OCI-LY1 (cell line): ENCODE data around the gene VWCE.

Experiments used
- H2AFZ ChIP-seq: fragments of 200-600 bp; sonication (generic), shearing (Covaris generic); 2 replicates; pipeline ENCODE4 v1.6.0; 2014; ENCODE audit warnings: antibody characterized with exemption, mild to moderate bottlenecking, low read length
- H3F3A ChIP-seq: fragments of 200-600 bp; sonication (generic), shearing (Covaris generic); 2 replicates; pipeline ENCODE4 v1.6.0; 2014; ENCODE audit warnings: mild to moderate bottlenecking, antibody characterized with exemption, low read length, moderate library complexity; ENCODE audit not compliant: insufficient read depth
- H3K27ac ChIP-seq: fragments of 200-600 bp; sonication (generic); 2 replicates; pipeline ENCODE4 v1.5.1; 2014; ENCODE audit warnings: low read length, mixed run types, mild to moderate bottlenecking, low read depth; ENCODE audit not compliant: poor library complexity, severe bottlenecking
- H3K27me3 ChIP-seq: fragments of 200-600 bp; sonication (generic); 2 replicates; pipeline ENCODE4 v1.6.0; 2014; ENCODE audit warnings: antibody characterized with exemption, mild to moderate bottlenecking, low read length, moderate library complexity; ENCODE audit not compliant: insufficient read depth
- H3K36me3 ChIP-seq: fragments of 200-600 bp; sonication (generic); 2 replicates; pipeline ENCODE4 v1.6.1; 2014; ENCODE audit warnings: mild to moderate bottlenecking, antibody characterized with exemption, low read length, moderate library complexity, mixed read lengths; ENCODE audit not compliant: insufficient read depth
- H3K4me1 ChIP-seq: fragments of 200-600 bp; sonication (generic); 2 replicates; pipeline ENCODE4 v1.5.1; 2014; ENCODE audit warnings: mild to moderate bottlenecking, low read length, moderate library complexity; ENCODE audit not compliant: insufficient read depth, severe bottlenecking
- H3K4me2 ChIP-seq: fragments of 200-600 bp; sonication (generic), shearing (Covaris generic); 2 replicates; pipeline ENCODE4 v1.6.1; 2014; ENCODE audit warnings: low read length
- H3K4me3 ChIP-seq: fragments of 200-600 bp; sonication (generic); 2 replicates; pipeline ENCODE4 v1.5.1; 2014; ENCODE audit warnings: low read length, low read depth, mild to moderate bottlenecking, mixed read lengths; ENCODE audit not compliant: poor library complexity, severe bottlenecking
- H3K79me2 ChIP-seq: fragments of 200-600 bp; shearing (Covaris generic); 2 replicates; pipeline ENCODE4 v1.6.1; 2016; ENCODE audit warnings: mixed run types, low read length, mixed read lengths; ENCODE audit not compliant: insufficient read depth
- H3K9ac ChIP-seq: fragments of 200-600 bp; sonication (generic), shearing (Covaris generic); 2 replicates; pipeline ENCODE4 v1.6.1; 2014; ENCODE audit warnings: mild to moderate bottlenecking, low read length, mixed read lengths
- H3K9me2 ChIP-seq: fragments of 200-600 bp; sonication (generic), shearing (Covaris generic); 2 replicates; pipeline ENCODE4 v1.6.1; 2014; ENCODE audit warnings: low read depth, mild to moderate bottlenecking, low read length, mixed read lengths
- H3K9me3 ChIP-seq: fragments of 200-600 bp; shearing (Covaris generic); 2 replicates; pipeline ENCODE4 v1.6.1; 2014; ENCODE audit warnings: low read length, mixed read lengths
- H4K20me1 ChIP-seq: fragments of 200-600 bp; sonication (generic), shearing (Covaris generic); 2 replicates; pipeline ENCODE4 v1.6.0; 2016; ENCODE audit warnings: mild to moderate bottlenecking, low read length; ENCODE audit not compliant: insufficient read depth
- EZH2 ChIP-seq: fragments of 200-600 bp; sonication (generic), shearing (Covaris generic); IDR thresholded peaks from 2 replicates; pipeline ENCODE4 v1.8.0; 2017; ENCODE audit warnings: borderline replicate concordance, mixed run types, mild to moderate bottlenecking, antibody characterized with exemption, low read length, moderate library complexity, mixed read lengths
- TF ChIP-seq, protein P1 (sequence below): fragments of 200-600 bp; sonication (generic), shearing (Covaris generic); IDR thresholded peaks from 2 replicates; pipeline ENCODE4 v1.5.1; 2017; ENCODE audit warnings: mild to moderate bottlenecking, antibody characterized with exemption, low read length, moderate library complexity, mixed read lengths

Gene VWCE

DNA sequence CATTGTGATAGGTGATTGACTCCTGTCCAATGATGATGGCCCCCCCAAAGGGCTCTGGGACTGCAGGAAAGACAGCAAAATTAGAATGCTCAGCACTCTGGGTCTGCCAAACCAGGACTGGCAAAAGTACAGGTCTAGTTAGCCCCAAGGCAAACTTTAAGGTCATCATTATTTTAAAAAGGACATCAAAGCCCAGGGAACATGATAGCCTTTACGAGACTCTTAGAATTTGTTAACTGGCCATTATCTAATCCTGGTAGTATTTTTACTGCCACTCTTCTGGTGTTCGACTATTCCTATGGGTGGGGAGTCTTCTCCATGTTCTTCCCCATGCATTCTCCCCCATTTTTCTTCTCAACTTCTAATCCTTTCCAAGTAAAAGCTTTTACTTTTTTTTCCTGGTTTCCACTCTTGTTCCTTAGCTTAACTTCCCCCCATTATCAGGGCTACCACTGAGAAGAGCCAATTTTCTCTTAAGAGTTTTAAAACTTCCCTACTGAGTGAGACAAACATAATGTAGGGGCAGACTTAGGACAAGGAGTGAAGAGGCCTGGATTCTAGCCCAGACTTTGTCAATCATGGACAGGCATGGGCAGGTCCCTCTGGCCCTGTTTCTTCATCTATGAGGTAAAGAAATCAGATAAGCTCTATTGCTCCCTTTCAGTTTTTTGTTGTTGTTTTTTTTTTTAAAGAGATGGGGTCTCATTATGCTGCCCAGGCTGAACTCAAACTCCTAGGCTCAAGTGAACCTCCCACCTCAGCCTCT is 30.7 kb upstream of the VWCE start:
- Histone ChIP-seq H3K36me3 (peaks cover 93% of the 10 kb centered on the region), H4K20me1 (no peaks in the 10 kb centered on the region)

DNA sequence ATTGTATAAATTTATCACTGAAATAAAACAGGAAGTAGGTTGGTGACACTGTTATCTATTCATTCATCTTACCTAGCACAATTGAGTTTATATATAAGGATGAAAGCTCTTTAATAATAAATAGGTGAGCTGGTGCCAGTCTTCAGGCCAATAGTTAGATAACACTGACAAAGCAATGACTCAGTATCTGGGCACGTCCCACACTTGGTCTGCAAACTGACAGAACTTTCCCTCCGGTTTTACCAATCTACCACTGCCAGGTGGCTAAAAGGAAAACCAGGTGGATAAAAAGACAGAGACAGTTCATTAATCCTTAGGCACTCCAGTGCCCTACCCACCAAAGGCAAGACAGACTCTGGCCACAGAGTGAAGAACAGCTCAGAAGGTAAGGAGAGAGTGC is 20.1 kb upstream of the VWCE start:
- Histone ChIP-seq H3K4me3 (no peak overlapping the region), H3K9me3 (no peaks in the 10 kb centered on the region), H3K4me1 (no peaks in the 10 kb centered on the region), H3K9ac (no peak overlapping the region), H3K9me2 (no peaks in the 10 kb centered on the region), H3K36me3 (peaks cover 91% of the 10 kb centered on the region), H3F3A (no peaks in the 10 kb centered on the region), H3K27me3 (no peaks in the 10 kb centered on the region), H3K4me2 (no peak overlapping the region), H4K20me1 (no peaks in the 10 kb centered on the region), H3K27ac (no peak overlapping the region), H3K79me2 (no peaks in the 10 kb centered on the region), H2AFZ (no peak overlapping the region)
- TF ChIP-seq, protein P1, sequence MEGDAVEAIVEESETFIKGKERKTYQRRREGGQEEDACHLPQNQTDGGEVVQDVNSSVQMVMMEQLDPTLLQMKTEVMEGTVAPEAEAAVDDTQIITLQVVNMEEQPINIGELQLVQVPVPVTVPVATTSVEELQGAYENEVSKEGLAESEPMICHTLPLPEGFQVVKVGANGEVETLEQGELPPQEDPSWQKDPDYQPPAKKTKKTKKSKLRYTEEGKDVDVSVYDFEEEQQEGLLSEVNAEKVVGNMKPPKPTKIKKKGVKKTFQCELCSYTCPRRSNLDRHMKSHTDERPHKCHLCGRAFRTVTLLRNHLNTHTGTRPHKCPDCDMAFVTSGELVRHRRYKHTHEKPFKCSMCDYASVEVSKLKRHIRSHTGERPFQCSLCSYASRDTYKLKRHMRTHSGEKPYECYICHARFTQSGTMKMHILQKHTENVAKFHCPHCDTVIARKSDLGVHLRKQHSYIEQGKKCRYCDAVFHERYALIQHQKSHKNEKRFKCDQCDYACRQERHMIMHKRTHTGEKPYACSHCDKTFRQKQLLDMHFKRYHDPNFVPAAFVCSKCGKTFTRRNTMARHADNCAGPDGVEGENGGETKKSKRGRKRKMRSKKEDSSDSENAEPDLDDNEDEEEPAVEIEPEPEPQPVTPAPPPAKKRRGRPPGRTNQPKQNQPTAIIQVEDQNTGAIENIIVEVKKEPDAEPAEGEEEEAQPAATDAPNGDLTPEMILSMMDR, result no peak
- no peak for TF ChIP-seq EZH2

More for the DNA sequence above, 30.7 kb upstream of the VWCE start:
- Histone ChIP-seq H3K27ac (no peak overlapping the region), H3F3A (no peaks in the 10 kb centered on the region), H3K9me2 (no peaks in the 10 kb centered on the region), H2AFZ (no peak overlapping the region), H3K27me3 (no peaks in the 10 kb centered on the region), H3K4me2 (no peak overlapping the region), H3K4me3 (no peak overlapping the region), H3K9me3 (no peaks in the 10 kb centered on the region), H3K79me2 (peaks cover 25% of the 10 kb centered on the region), H3K4me1 (peaks cover 4% of the 10 kb centered on the region), H3K9ac (no peak overlapping the region)
- TF ChIP-seq, protein P1, result no peak
- no peak for TF ChIP-seq EZH2

DNA sequence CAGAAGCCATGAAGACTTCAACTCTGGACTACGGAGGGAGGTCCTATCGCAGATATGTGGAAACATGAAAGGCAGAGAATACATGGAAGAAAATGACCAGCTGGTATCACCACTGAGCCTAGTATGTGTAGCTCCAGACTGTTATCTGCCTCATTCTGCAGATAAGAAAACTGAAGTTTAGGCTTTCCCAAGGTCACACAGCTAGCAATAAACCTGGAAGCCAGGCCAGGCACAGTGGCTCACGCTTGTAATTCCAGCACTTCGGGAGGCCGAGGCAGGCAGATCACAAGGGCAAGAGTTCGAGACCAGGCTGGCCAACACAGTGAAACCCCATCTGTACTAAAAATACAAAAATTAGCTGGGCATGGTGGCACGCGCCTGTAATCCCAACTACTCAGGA is 15.6 kb upstream of the VWCE start:
- Histone ChIP-seq H3K79me2 (no peaks in the 10 kb centered on the region), H3K9me3 (no peaks in the 10 kb centered on the region), H4K20me1 (no peaks in the 10 kb centered on the region), H3K9ac (no peak overlapping the region), H3K27me3 (no peaks in the 10 kb centered on the region), H3F3A (no peaks in the 10 kb centered on the region), H3K9me2 (no peaks in the 10 kb centered on the region), H2AFZ (no peak overlapping the region), H3K4me1 (no peaks in the 10 kb centered on the region), H3K4me2 (no peak overlapping the region), H3K4me3 (no peak overlapping the region), H3K27ac (no peak overlapping the region), H3K36me3 (peaks cover 95% of the 10 kb centered on the region)
- no peak for TF ChIP-seq EZH2
- TF ChIP-seq, protein P1, result no peak
